A172 (cell line): ENCODE data around the gene NET1. TPM values are rescaled to one million over a fixed set of nuclear protein-coding genes. Genes with fewer than 3 reads are reported as not detected.
"Not testable (repeated sequence)": the region's sequence is repeated elsewhere in the genome, so short reads cannot be mapped to it uniquely, and the experiment has no call there.

ENCODE experiments used
- DNase-seq: peaks from one replicate; pipeline ENCODE4 v3.0.0-alpha.2; 2015; ENCODE audit warnings: low spot score
- total RNA-seq: library from RNA; depleted of rRNA; stranded (reverse); fragments of >200 nt; shearing (Covaris generic); gene quantifications from 2 replicates; pipeline ENCODE4 v1.2.3, GENCODE V29; 2014

NET1 gene
- total RNA-seq, 1 experiment from 2014 or later: 52.1 TPM

DNA sequence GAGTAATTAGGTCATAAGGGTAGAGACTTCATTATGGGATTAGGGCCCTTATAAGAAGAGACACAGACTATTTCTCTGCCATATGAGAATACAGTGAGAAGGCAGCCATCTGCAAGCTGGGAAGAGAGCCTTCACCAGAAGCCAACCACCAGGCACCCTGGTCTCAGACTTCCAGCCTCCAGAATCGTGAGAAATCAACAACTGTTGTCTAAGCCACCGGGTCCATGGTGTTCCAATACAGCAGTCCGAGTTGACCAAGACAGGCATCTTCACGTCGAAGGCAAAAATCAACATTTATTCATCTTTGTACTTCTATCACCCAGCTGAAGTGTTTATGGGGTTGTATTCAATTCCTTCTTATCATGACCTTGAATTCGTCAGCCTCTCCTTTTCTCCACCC lies 13.0 kb upstream of the NET1 start:
- DNase-seq: no peak

DNA sequence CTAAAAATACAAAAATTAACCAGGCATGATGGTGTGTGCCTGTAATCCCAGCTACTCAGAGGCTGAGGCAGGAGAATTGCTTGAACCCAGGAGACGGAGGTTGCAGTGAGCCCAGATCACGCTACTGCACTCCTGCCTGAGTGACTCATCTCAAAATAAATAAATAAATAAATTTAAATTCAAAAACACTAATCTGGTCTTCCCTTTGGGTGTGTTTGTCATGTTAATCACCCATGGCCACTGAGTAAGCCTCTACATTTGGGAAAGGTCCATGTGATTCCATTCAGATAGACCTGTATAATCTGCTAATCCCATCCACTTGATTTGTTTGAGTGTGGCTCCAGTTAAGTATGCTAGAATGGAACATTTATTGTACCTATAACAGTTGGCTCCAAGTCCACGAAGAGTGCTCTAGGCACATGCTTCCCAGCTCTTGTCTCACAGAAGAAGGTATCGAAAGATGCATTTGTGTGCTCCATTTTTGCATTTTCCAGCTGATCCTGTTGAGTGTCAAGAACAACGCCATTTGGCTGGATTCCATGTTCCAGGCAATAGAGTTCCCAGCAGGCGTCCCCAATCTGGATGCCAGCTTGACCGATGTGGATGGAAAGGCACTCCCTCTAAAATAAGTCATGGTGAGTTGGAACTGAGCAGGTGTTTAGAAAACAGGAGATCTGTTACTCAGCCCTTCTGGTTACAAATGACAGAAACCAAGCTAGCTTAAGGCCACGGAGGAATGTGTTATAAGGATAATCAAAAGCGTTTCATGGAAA lies 11.7 kb upstream of the NET1 start:
- no peak for DNase-seq

DNA sequence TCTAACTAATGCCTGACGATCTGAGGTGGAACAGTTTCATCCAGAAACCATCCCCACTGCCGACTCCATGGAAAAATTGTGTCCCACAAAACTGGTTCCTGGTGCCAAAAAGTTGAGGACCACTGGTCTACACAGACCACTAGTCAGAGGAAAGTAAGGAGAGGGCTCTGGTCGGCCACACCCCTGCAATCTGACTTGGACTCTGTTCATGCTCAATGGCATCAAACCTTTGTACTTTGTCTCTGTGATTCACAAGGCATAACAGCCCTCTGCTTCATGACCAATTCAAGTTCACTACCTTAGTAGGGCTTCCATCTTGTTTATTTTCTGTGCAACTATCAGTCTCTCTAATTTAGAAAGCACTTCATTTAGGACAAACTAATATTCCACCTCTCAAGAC lies 9.6 kb upstream of the NET1 start:
- no peak for DNase-seq

GRCh38 chr10:5404208-5405041 lies 7.9 kb upstream of the NET1 start, which contains the start of gene TUBAL3:
Gene TUBAL3 (minus strand): TSS chr10:5404828. CDS start chr10:5404792, 36 bp downstream.
- DNase-seq: peak; percentile 46

DNA sequence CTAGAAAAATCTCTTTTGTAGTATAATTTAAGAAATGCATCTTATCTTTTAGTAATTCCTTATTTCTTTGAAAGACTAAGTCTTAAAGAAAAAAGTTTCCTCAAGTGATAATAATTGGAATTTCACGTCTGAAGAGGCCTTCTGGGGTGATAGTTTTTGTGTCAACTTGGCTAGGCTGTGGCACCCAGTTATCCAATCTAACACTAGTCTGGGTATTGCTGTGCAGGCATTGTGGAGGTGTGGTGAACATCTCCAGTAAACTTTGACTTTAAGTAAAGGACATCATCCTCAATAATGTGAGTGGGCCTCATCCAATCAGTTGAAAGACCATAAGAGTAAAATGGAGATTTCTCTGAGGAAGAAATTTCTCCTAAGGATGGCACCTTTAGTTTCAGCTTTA lies 5.4 kb upstream of the NET1 start:
- DNase-seq: no peak

DNA sequence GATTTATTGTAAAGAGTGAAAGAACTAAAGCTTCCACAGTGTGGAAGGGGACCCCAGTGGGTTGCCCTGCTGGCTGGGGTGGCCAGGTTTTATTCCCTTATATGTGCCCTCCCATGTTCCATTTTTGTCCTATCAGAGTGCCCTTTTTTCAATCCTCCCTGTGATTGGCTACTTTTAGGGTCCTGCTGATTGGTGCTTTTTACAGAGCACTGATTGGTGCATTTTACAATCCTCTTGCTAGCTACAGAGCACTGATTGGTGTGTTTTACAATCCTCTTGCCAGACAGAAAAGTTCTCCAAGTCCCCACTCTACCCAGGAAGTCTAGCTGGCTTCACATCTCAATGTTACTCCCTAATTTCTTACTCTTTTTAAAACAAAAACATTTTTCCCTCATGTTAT lies 1.6 kb upstream of the NET1 start:
- DNase-seq: not testable (repeated sequence)

DNA sequence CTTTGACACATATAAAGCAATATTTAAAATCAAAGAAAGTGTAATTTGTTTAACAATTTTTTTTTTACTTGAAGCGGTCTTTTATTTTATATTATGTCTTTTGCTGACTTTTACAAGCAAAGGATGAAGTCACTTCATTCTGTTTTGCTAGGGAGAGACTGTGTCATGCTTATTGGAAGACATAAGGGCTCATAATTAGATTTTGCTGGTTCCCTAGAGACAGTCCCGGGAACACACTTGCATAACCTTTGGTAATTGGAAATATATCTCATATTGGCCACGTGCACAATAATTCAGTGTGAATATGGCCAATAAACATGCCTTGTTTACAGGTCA lies 448 bp upstream of the NET1 start:
- no peak for DNase-seq

DNA sequence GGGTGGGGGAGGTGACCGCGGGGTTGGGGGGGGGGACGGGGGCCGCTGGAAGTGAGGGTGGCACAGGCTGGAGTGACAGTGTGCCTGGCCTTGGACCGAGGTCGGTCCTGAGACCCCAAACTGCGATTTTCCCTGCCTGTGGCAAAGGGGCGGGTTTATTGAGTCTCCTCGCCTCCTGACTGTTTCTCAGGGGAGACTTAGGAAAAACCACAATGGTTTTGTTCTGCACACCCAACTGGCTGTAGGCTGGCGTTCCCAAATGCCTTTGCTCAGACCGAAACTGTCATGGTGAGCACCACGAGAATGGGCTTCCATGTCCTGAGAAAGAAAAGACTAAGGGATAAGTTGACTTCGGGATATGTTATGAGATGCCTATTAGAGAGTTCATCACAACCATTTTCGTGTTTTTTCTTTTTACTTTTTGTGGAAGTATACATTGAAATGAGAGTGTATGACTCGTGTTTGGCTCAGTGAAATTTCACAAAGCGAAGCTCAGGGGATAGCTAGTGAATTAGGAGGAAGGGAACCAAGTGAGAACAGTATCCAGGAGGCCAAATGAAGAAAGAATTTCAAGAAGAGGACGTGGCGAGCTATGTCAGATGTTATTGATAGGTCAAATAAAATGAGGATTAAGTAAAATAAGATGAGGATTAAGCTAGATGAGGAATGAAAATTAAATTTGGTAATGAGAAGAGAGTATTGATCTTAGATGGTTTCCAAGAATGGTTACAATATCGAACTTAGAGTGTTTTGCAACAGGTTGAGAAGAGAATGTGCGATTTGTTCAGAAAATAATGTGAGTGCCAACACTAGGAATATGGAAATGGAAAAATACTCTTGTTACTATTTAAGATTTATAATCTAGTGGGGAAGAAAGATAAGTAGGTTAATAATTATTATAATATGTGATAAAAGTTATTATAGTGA lies 918 bp downstream of the NET1 start:
- peak; percentile 49 for DNase-seq

GRCh38 chr10:5416981-5417380 lies 4.6 kb downstream of the NET1 start:
- DNase-seq: no peak

GRCh38 chr10:5418584-5418983 lies 6.2 kb downstream of the NET1 start:
- no peak for DNase-seq

GRCh38 chr10:5419466-5420094 lies 7.2 kb downstream of the NET1 start:
- peak; percentile 27 for DNase-seq

GRCh38 chr10:5423771-5424170 lies 11.4 kb downstream of the NET1 start:
- no peak for DNase-seq

GRCh38 chr10:5424751-5425150 lies 12.4 kb downstream of the NET1 start:
- DNase-seq: no peak

DNA sequence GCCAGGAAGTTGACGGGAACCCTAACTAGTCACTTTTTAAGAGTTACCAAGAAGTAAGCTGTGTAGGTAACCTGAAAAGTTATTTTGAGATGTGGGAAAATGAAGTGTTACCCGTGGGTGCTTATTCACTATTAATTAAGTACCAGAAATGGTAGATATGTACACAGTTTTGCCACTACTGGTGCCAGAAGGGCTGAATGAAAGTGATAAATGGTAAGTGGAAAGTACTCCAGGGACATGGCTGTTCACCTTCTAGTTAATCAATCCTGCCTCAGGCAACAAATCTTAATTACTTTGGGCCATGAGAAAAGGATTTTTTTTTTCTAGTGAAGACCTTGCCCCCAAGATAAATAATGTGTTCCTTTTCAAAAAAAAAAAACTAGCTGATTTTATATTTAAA lies 15.8 kb downstream of the NET1 start:
- no peak for DNase-seq

- DNase-seq: no peak
Measured at GRCh38 chr10:5433182-5433581, 20.8 kb downstream of the NET1 start.

DNA sequence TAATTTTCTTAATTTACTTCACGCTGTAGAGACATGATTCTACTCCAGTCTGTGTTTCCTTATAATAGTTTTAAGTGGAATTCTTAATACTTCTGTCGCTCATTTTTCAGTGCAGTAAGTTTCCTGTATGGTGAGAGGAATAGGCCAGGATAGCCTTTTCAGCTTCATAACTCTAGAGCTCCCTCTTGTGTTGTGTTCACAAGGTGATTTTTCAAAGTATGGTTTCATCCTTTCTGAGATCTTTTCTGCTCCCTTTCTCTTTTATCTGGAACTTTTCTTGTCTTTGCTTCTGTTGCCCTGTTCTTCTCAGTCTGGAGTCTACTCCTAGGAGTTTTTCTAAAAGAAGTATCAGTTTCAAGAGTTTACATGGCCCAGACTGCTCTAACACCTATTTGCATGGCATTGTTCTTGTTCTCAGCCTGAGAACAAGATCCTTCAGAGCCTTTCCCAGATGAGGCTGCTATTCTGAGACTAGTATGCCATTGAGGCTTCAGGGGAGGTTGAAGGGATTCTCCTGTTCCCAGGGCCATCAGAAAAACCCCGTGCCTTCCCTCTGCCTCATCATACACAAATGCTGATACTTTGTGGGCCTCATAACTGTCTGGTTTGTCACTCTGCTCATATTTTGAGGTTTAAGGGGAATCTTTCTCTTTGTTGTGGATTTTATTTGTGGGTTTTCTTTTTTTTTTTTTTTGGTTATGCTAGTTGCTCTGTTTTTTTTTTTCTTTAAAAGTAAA lies 21.8 kb downstream of the NET1 start:
- peak; percentile 55 for DNase-seq

GRCh38 chr10:5435328-5435727 lies 23.0 kb downstream of the NET1 start:
- DNase-seq: no peak

DNA sequence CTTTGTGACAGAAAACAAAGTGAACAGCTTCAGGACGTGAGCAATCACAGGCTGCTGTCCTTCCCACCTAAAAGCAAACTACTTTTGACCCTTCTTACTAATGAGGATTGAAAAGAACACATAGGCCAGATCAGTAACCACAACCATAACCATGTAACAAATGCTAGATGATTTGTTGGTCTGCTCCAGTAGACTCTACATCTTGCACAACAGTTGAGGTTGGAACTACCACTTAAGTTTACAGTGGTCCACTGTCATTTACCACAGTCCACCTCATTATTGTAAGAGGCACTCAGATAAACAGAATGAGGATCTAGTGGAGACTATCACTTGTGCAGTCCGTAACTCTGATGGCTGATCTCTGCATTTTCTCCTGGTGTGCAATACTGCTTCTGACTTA lies 27.8 kb downstream of the NET1 start:
- no peak for DNase-seq

DNA sequence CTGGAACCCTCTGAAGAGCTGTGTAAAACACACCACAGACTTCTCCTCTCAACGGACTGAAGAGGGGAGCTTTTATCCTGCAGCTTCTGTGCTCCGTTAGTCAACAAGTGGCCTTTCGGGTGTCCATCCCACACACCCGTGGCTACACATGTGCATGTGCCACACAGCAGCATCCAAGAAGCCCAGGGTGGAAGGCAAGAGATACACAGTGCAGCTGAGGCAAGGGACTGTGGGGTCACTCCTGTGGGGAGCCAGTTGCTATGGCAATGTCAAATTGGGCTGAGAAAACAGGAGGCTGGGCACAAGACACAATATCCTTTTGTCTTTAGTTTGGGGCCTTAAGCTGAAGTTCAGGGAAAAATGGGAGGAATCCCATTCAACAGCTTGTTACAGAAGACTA lies 28.7 kb downstream of the NET1 start:
- no peak for DNase-seq

- DNase-seq: peak; percentile 58
Measured at GRCh38 chr10:5442065-5442989, 30.0 kb downstream of the NET1 start.
